ENCODE measurements around the gene CAMTA1.
"Not testable (repeated sequence)": the region's sequence is repeated elsewhere in the genome, so short reads cannot be mapped to it uniquely, and the experiment has no call there.

Gene CAMTA1

DNA sequence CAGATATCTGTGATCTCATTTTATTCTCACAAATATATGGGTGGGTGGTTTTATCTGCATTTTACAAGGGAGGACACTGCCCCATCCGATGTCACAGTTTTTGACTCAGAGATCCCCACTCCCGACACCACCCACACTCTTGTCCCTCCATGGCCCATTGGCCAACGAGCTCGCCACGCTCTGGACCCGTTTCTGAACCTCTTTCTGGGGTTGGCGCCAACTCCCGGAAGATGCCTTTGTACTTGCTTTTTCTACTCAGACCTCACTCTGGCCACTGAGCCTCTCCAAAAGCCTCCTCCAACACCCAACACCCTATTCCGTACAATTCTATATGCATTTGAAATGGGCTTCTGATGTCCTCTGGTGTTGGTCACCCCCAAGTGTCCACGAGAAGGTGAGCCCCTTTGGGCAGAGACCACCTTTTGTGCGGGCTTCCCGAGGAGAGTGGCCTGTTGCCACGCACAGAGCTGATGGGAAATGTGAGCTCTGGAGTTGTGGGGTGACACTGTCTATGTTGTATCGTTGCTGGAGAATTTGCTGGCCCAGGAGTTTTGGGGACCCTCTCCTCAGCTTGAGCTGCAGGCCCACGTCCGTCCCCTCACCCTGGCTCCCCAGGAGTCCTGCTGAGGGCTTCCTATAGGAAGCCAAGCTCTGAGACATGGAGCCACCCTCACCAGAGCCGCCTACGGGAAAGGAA is 618.9 kb downstream of the CAMTA1 start:
- no peak for DNase-seq

DNA sequence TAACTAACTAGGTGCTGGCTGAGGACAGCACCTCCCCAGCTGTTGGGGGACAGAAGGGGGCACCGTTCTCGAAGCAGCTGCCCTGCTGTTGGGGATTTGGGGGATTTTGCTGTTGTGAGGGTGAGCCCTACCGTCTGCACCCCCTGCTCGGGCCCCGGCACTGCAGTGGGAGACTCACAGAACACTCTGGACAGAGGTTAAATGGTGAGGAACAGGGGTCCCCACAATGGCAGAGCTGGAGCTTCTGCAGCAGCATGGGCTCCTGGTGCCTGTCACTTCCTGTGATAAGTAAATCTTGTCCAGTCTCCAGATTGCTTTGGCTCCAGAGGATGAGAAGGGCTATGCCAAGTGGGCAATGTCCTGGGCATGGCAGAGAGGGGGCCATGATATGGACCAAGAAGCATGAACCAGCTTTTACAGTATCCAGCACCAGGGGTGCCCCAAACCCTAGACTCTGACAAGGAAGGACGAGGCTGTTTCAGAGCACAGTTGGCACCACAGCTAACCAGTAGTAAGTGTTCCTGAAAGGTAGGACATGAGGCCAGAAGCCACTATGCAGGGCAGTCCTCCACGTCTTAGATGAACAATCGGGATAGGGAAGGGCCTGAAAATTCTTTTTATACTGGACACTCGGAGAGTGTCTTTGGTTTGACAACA is 620.7 kb downstream of the CAMTA1 start:
- DNase-seq = no peak

DNA sequence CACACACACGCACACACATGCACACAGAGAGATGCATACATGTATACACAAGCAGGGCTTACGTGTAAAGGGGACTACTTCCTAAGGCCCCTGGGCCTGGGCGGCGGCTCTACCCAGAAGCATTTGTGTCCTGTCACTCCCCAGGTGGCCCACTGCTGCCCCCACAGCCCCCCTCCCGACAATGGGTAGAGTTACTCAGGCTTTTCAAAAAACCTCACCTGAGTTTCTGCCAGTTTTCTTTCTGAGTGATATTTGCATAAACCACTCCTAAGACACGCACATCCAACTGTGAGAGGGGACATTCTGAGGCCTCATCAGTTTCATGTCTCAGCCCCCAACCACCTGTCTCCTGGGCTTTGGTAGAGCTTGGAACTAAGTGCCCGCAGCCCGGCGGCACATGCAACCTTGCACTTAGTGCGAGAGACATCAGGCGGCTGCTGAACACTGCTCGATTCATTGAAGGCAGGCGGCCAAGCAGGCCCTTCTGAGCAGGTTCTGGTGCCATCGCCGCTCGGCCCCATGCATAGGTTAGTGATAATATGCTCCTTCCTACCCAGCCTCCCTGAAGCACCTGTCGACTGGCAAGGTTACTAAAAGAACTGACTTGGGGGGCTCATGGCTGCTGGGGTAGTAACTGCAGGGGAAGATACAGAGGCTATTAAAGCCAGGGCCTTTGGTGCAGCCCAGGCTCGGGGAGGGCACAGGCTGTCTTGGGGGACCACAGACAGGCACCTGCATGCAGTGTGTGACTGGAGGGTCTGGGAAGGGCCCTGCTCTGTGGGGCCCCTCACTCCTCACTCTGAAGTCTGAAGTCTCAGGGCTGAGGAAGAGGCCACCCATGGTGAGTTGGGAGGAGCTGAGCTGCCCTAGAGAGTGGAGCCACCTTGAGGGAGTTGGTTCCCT is 621.6 kb downstream of the CAMTA1 start:
- DNase-seq = no peak

GRCh38 chr1:7407544-7407895 is 622.3 kb downstream of the CAMTA1 start:
- no peak for DNase-seq

DNA sequence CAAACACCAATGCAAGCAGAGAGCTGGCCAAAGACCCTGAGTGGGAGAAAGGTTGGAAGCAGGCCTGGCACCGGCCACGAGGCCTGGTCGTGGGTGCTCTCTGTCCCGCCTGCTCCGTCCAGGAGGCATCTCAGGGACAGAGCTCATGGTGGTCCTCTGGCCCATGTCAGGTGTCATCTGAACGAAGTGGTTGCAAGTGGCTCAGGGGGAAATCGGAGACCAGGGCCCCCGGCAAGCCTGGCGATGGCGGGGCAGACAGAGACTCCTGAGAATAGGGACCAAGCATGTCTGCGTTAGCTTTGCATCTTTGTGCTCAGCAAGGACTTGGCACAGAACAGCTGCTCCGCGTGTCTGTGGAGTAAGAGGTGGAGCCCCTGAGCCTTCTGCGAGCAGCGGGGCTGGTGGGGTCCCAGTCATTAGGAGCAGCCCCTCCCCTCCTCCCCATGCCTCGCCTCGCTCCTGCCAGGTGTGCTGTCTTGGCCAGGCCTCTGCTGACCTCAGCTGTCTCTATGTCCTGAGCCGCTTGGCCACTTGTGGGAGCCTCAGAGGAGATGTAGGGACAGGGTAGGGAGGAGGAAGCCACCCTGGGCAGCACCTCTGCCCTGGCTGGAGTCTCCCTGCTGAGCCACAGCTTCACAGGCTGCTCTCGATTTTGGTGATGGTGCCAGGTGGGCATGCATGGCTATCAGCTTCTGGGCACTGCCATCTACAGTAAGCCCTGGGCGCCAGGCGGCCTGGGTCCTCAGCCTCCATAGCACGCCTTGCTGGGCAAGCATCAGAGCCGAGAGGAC is 622.9 kb downstream of the CAMTA1 start:
- no peak for DNase-seq

GRCh38 chr1:7408771-7409150 is 623.5 kb downstream of the CAMTA1 start:
- no peak for DNase-seq

- no peak for DNase-seq
Measured at GRCh38 chr1:7409278-7409677, 624.0 kb downstream of the CAMTA1 start.

- DNase-seq = no peak
Measured at GRCh38 chr1:7410156-7410555, 624.9 kb downstream of the CAMTA1 start.

GRCh38 chr1:7417618-7418017 is 632.4 kb downstream of the CAMTA1 start:
- not testable (repeated sequence) for DNase-seq

GRCh38 chr1:7418442-7419080 is 633.3 kb downstream of the CAMTA1 start:
- DNase-seq = no peak

DNA sequence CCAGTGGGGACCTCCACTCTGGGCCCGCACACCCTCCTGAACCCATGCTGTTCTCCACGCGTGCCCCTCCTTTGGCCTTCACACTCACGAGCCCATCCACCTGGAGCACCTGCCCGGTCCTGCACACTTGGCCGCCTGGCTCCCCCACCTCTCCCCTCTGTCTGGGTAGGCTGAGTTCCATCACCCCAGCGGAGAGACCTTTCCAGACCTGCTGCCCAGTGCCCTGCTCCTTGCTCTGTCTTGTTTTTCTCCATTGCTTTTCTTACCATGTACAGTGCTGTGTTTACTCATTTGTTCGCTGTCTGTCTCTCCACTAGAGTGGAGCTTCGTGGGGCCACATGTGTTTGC is 634.8 kb downstream of the CAMTA1 start:
- DNase-seq = no peak

DNA sequence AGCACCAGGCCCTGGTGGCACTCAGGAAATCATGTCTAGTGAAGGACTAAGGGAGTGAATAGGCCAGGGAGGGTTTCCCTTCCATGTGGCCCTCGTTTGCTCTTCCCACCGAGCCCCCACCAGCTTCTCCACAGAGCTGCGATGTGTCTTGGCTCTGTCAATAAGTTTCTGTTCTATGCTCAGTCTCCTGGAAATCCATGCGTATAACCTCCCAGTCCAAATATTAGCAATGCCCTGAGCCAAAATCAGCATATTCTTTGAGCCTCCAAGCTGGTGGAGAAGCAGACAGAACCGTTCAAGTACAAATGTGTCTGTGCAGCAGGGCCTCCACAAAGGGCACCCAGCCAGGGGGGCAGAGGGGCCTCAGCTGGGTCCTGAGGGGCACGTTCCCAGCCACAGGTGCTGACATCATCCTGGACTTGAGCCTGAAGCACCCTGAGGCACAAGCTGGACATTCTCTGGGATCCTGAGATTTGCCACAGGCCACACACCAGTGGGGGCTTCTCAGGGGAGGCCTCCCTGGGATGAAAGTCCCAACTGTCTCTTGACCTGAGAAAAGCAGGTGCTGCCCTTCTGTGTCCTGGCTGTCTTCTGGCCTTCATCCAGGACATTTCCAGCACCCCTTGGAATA is 635.3 kb downstream of the CAMTA1 start:
- DNase-seq = no peak

DNA sequence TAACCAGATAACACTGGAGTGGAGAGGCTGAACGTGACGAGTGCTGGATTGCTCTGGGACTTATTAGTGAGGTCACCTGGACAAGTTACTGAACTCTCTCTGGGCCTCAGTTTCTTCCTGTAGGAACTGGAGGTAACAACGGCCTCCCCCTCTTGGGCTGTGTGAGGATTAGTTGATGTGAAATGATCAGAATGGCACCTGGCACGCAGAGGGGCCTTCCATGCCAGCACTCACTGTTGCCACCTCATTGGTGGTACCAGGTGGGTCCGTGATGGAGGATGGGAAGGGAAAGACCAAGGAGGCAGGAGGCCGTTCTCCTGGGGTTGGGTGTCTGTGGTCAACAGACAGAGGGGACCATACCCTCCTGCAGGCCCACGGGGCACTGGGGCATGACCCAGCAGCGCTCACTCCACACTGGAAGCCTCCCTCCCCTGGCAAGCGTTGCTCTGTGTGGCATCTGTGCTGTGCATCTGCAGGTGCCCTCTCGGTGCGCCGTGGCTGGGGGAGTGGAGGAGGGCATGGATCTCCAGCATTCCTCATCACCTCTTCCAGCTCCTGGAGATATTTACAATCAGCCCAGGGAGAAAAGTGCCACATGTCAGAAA is 636.3 kb downstream of the CAMTA1 start:
- DNase-seq = no peak

DNA sequence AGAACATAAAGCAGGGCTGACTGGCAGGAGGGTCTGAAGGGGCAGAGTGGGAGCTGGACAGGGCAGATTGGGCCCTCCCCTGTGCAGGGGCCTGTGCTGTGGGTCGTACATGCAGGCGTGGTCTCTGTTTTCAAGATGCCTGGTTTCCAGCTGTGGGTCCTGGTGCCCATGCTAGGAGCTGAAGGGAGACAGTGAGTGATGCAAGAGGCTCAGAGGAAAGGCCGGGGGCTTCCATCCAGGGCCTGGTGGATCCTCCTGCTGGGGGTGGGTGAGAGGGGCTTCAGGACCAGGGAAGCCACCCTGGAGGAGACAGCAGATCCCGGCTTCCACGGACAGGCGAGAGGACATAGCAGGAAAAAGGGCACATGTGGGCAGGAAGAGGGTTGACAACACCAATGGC is 636.8 kb downstream of the CAMTA1 start:
- no peak for DNase-seq

GRCh38 chr1:7422561-7422960 is 637.3 kb downstream of the CAMTA1 start:
- DNase-seq = no peak

DNA sequence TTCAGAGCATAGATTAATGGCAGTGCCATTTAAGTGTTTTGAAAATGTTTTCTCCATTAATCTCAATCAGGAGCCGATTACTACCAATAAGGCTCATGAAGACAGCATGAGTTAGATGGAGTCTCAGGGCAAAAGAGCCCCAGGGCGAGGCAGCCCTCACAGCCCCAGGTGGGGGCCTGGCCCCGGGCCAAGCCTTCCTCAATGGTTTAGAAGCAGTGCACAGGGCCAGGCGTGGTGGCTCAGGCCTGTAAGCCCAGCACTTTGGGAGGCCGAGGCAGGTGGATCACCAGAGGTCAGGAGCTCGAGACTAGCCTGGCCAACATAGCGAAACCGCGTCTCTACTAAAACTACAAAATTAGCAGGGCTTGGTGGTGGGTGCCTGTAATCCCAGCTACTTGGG is 637.7 kb downstream of the CAMTA1 start:
- DNase-seq = no peak

GRCh38 chr1:7424352-7424890 is 639.2 kb downstream of the CAMTA1 start:
- DNase-seq = no peak

GRCh38 chr1:7425229-7425628 is 640.0 kb downstream of the CAMTA1 start:
- no peak for DNase-seq

DNA sequence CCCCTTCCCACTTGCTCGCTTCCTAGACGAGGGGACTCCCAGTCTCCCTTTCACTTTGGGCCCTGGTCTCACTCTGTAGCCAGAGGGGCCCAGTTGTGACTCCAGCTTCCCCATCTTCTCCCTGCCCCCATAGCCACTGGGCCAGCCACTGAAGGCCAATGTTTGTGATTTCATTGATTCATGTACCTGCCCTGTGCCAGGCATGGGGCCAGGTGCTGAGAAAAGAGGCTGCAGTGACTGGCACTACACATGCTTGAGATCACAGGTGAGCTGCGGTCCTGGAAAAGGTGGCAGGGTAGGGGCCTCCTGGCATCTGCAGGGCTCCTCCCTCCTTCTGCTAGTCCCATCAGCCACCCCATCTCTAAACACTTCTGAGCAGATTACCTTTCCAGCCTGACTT is 640.5 kb downstream of the CAMTA1 start:
- DNase-seq = no peak

DNA sequence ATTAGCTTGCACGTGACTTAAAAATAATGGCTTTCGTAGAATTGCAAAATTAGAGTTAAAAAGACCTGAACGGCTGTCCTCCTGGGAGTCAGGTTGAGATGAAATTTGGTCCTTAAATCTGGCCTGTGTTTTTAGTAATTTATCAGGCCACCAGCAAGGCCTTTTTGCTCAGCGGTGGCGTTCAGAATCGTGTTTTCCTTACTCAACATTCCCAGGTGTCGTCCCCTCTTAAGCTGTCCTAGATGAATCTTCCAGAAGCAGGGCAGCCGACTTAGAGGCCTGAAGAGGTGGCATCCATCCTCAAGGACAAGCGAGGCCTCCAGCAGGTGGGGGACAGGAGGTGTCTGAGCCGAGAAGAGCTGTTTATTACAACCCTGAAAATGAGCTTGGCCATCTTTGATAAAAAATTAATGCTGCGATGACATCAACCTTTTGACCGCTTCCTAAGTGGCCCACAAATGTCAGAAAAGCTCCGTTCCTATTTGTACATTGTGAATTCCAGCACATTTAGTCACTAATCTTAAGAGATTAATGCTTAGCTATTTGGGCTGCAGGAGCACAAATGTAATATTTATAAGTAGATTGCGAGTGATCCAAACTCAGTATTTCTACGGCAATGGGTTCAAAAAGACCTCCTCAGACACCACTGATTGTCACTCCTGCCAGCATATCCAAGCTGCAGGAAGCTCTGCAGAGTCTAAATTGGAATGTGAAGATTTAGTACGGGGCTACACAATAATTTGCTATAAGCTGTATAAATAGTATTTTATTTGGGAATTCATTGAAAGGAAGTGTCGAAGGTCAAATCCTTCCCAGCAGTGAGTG is 641.7 kb downstream of the CAMTA1 start:
- no peak for DNase-seq
